Superior temporal gyrus (tissue), 1 donor: ENCODE measurements around the gene NFASC.
A peak's percentile ranks its signal among the peaks of the same experiment; 100 is the strongest.

Experiments
- DNase-seq: peaks from one replicate; pipeline ENCODE4 v3.0.0-alpha.2; 2016; ENCODE audit errors: extremely low spot score

Gene NFASC

DNA sequence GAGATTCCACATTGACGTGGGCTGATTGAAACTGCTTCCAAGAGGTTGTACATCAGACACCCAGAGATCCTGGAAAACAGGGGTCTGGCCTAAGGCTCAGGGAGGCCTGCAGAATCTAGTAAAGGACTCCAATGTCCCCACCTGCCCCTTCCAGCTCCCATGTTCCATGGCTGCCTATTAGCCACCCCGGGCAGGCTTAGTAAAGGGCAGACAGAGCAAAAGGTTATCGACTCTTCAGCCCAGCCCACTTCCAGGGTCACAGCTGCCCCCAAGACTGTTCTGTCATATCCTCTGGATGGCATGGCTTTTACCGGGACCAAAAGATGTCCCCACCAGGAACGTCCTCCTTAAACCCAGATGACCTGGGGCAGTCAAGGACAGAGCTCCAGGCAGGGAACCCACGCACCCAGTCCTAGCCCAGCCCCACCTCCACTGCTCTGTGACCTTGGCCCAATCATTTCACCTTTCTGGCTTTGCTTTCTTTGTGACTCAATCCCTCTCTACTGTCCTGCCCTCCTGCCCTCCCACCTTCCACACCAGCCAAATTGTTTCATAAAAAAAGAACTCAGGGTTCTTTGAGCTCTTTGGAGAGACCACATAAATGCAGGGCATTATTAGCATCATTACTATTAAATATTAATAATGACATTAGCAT lies 167.6 kb downstream of the NFASC start:
- no peak for DNase-seq

DNA sequence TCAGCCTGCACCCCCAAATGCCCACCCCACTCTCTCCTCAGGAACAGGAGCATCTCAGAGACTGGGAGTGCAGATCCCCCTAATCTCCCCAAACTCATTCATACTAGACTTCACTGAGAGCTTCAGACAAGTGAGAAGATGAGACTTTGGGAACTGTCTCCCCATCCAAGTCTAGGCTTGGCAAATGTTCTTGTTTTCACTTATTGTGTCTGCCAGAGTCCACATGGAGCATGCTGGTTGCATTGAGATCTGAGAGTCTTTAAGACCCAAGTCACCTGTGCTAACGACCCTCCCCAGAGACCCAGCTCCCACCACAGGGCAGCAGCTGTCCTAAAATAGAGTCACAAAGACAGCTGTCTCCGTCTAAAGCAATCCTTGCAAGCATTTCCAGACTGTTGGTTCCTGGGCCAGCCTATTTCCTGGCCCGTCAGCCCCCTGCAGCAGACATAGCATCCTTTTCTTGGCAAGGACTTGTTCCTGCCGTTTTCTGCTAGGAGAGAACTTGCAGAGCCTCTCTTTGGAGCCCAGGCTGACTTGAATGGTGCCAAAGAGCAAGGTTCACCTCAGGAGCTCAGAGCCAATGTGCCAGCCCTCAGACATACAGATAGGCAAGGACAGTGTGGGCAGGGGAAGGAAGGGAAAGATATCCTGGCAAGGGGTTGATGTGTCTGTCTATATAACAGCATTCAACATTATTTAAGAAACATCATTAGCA lies 170.5 kb downstream of the NFASC start:
- DNase-seq, result peak; percentile 32

DNA sequence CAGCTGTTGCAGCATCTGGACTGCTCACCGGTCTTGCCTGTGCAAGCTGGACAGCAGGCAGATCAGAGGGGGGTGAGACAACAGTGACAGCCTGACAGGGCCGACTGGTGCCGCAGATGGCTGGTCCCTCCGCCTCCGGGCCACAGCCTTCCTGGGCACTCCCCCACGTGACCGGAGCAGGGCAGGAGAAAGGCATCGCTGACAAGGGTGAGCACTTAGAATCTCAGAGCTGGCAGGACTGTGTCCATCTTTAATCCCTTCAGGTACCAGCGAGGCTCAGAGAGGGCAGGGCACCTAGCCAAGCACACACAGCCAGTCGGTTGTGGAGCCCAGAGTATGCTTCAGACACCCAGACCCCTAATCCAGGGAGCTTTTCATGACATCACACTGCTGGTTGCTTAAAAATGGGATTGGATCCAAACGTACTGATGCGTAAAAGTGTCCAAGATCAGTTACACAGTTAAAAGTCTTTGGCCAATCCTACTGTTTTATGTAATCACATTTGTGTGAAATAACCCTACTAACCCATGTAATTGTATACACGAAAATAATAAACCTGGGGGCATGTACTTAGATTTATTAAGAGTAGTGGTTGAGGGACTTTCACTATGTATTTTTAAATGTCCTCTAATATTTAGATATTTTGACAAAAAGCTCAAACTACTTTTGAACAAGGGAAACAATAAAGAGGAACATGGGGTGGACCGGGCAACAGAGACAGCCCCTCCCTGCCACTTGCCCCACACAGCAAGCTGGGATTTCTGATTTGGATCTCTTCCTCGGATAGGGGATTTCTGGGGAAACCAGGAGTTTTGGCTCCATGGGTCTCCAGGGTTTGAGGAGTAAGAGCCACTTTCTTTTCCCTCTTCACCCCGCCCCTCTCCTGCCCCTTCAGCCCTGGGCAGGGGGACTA lies 171.6 kb downstream of the NFASC start:
- DNase-seq, result peak; percentile 72

DNA sequence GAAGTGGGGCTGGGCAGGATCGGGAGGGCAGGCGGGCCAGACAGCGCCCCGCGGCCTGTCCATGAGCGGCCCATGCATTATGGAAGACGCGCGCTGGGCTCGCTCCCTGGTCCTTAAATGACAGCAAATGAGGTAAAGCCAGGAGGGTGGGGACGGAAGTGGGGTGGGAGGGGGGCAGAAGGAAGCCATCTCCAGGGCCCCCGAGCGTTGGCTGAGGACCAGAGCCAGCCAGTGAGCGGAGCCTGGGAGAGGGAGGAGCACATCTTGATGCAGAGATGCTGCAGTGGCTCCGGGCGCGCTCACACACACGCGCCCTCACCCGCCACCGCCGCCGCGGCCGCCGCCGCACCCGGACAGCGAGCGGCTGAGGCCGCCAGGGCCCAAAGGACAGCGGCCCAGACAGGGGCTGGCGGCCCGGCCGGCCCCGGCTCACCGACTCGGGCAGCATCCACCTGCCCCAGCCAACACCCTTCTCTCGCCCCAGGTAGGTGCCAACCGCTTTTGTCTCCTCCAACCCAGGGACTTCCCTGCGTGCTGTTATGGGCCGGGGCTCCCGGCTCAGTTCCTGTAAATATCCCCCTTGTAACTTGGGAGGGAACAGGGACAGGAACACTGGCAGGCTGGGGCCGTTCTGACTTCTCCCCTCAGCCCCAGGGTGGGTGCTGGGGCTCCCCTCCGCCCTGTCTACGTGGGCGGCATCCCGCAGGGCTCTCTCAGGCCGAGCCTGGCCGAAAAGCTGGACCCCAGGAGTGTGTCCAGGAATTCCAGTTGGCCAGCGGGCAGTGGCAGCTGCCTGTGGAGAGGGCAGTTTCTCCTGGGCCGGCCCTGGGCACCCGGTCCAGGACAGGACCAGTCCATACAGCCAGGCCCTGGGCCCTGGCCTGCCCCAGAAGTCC lies 172.5 kb downstream of the NFASC start, which contains the start of gene CNTN2:
TSS of gene CNTN2 (plus strand) at position 302 of the 896 bp plus-strand sequence. CDS start 9,974 bp downstream, outside the sequence.
- peak; percentile 90 for DNase-seq

- DNase-seq, result peak; percentile 12
These were observed 173.2 kb downstream of the NFASC start for GRCh38 chr1:205043866-205044265.

- no peak for DNase-seq
These were observed 174.1 kb downstream of the NFASC start for GRCh38 chr1:205044741-205045140.

DNA sequence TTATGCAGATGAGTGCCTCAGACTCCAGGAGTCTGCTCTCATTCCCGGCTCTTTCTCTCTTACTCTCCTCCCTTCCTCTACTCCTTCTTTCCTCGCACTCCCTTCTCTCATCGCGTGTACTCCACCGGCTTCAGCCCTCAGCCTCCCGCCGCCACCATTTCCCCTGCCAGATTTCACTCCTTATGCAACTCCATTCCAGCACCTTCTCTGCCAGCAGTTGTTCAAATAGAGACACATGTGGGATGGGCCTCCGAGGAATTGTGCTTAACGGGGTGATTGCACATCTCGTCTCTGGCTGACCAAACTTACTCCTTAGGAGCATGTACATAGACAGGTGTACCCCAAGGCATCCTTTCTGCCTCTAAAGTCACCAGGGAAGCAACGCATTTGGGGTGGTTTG lies 174.5 kb downstream of the NFASC start:
- peak; percentile 62 for DNase-seq

GRCh38 chr1:205046870-205047269 lies 176.2 kb downstream of the NFASC start:
- DNase-seq, result peak; percentile 85

GRCh38 chr1:205047764-205048231 lies 177.1 kb downstream of the NFASC start:
- peak; percentile 82 for DNase-seq

DNA sequence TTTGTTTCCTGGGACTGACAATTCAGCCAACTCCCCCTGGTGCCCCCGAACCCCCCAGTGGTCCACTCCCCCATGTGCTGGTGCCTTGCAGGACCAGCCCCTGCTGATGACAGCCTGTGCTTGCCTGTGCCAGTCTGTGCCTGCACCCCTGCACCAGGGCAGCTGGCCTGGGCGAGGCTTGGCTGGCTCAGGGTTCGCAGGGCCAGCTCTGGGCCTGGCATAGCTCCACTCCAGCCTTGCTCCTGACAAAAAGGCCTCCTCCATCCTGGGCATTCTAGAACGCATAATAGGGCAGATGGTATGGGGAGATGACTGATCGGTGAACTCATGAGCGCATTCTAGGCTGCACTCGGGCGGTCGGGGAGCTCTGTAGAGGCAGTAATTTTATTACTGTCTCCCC lies 177.7 kb downstream of the NFASC start:
- peak; percentile 93 for DNase-seq

- DNase-seq, result peak; percentile 75
These were observed 178.8 kb downstream of the NFASC start for GRCh38 chr1:205049479-205049878.

DNA sequence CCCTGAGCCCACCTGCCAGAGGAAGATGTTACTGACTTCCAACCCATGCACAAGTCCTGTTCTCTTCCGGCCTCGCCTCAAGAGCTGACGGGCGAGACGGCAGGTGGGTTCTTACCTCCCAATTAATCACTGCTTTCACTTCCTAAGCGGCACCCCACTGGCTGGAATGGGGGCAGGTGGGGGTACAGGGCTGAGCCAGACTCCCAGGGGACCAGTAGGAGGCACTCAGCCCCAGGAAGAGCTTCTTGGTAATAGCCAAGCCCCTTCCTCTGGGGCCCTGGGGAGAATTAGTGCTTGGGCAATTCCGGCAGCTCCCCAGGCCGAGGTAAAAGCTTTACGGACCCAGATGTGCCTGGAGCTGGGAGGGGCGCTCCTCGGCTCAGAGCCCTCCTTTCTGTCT lies 182.0 kb downstream of the NFASC start:
- DNase-seq, result no peak

DNA sequence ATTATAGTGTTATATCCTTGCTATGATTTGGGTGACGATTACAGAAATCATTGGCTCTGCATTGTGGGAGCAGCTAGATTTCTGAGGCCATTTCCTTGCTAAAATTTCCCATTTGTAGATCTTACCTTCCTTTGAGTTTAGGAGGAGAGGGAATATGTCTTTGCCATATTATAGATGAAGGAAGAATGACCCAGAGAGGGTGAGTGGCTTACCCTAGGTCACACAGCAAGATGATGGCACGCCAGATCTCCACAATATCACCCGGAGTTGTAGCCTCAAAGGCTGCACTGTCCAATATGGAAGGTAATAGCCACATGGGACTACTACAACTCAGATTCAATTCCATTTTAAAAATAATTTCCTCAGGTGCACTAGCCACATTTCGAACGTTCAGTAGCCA lies 182.6 kb downstream of the NFASC start:
- no peak for DNase-seq

DNA sequence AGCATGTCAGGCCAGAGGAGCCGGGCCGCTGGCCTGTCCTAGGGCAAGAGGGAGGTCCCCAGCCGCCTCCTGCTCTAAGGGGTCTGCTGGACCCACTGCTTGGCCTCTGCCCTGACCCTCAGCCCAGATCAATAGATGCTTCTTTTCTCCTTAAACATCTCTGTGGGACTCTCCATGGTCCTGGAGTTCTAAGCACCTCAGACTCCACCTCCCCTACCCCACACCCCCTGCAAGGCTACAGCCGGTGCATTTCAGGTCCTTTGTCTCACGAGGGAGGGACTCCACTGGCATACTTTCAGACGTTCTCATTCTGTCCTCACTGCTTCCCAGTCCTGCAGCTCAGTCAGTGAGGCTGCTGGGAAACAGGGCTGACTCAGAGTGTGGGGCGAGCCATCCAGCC lies 183.4 kb downstream of the NFASC start:
- DNase-seq, result no peak

GRCh38 chr1:205056188-205056611 lies 185.5 kb downstream of the NFASC start:
- no peak for DNase-seq

- DNase-seq, result no peak
These were observed 186.4 kb downstream of the NFASC start for GRCh38 chr1:205056956-205057568.

DNA sequence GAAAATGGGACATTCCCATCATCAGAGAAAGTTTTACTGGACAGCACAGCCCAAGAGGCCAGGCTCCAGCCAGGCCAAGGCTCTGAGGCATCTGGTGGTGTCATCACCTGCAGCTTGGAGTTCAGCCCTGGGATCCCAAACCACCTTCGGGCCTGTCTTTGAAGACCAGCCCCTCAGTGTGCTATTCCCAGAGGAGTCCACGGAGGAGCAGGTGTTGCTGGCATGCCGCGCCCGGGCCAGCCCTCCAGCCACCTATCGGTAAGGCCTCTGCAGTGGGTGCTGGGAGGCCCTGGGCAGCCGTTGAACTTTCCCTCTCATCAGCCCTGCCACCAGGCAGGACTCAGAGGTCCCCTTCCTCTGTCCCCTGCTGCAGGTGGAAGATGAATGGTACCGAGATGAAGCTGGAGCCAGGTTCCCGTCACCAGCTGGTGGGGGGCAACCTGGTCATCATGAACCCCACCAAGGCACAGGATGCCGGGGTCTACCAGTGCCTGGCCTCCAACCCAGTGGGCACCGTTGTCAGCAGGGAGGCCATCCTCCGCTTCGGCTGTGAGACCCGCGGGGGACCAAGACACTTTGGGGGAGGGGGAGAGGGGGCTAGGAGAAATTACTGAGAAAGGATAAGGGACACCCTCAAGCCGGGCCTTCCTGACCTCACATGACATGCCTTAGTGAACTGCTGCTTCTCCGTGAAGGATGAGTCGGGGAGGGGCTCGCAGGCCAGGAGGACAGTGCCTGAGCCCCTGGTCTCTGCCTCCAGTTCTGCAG lies 187.3 kb downstream of the NFASC start:
- no peak for DNase-seq

DNA sequence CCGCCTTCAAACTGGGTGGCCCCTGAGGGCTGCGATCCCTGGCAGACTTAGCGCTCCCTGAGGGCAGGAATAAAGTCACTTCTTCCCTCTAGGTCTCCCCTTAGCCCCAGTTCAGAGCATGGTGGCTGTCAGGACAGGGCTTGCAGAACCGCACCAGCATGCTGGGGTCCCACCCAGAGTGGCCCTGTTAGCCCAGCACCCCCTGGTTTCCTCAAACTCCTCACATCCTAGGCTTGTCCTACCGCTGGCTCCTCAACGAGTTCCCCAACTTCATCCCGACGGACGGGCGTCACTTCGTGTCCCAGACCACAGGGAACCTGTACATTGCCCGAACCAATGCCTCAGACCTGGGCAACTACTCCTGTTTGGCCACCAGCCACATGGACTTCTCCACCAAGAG lies 188.2 kb downstream of the NFASC start:
- no peak for DNase-seq

GRCh38 chr1:205059660-205060059 lies 189.0 kb downstream of the NFASC start:
- DNase-seq, result no peak

DNA sequence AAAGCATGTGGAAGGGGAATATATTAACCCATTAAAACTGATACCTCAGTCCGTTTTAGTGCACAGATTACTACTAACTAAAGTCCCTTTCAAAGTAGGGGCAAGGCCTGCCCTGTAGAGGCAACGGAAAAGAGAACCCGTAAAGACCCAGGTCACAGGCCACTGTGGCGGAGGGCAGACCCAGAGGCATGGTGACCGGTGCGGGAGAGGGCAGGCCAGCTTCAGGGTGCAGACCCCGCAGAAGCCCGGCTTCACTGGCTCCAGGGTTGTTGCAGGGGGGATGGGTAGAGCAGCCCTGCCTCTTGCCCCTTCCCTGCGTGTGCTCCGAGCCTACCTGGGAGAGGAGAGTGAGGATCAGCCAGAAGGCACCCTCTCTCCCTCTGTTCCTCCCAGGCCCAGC lies 190.1 kb downstream of the NFASC start:
- DNase-seq, result no peak
